HG02938 (cell line): Measurements from ENCODE around the gene CACNB2.
A peak's percentile ranks its signal among the peaks of the same experiment; 100 is the strongest.

Experiments
- ATAC-seq: cut with Tn5 transposase; IDR thresholded peaks from one replicate; pipeline ENCODE4 v1.9.1; 2021; ENCODE audit warnings: mild to moderate bottlenecking, moderate library complexity; ENCODE audit not compliant: unreplicated experiment

Gene CACNB2

GRCh38 chr10:18328941-18329340 is 188.7 kb downstream of the CACNB2 start:
- no peak for ATAC-seq

- ATAC-seq: no peak
Measured at GRCh38 chr10:18332048-18332447, 191.8 kb downstream of the CACNB2 start.

DNA sequence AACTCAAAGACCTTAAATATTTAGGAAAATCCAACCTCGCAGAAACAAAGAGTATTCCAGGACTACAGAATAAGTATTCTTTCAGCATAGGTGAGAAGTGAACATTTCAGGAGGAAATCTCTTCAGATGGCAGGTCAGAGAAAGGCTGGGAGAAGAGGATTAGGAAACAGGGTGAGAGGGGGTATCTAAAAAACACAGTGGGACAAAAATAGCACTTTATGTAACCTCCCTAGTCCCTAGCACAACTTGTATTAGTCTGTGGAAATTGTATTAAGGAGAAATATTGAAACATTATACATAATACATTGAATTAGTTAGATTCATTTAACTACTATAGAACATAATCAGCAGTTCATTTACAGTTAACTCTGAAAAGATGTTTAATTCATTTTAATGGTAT is 192.3 kb downstream of the CACNB2 start:
- no peak for ATAC-seq

GRCh38 chr10:18333621-18334020 is 193.4 kb downstream of the CACNB2 start:
- ATAC-seq: no peak

DNA sequence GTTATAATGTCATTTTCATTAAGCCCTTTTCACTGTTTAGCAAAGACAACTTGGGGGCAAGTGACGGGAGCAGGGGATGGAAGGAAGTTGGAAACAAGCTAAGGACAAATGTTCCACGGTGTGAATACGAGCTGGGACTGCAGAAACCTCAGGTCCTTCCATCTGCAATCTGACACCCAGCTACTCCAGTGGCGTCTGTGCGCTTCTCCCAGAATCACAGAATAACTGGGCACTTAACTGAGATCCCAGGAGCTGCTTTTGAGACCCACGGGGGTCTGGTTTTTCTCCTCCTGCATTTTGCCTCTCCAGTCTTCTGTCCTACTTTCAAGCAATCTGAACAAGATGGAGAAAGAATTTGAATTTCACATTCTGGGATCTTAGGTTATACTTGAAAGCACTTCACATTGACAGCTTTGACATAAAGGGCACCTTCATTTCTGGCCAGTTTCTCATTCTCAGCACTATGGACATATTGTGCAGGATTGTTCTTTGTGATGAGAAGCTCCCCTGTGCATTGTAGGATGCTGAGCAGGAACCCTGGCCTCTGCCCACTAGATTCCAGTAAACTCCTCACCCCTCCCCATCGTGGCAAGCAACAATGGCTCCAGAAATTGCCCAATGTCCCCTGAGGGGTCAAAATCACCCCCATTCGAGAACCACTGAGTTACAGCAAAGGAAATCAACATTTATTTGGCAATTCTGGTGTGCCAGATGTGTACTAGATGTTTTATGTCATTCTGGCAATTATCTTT is 194.1 kb downstream of the CACNB2 start:
- ATAC-seq: no peak

- no peak for ATAC-seq
Measured at GRCh38 chr10:18340496-18341051, 200.3 kb downstream of the CACNB2 start.

GRCh38 chr10:18341055-18341454 is 200.8 kb downstream of the CACNB2 start:
- ATAC-seq: no peak

GRCh38 chr10:18343573-18343972 is 203.3 kb downstream of the CACNB2 start:
- no peak for ATAC-seq

GRCh38 chr10:18345308-18345707 is 205.1 kb downstream of the CACNB2 start:
- ATAC-seq: no peak

DNA sequence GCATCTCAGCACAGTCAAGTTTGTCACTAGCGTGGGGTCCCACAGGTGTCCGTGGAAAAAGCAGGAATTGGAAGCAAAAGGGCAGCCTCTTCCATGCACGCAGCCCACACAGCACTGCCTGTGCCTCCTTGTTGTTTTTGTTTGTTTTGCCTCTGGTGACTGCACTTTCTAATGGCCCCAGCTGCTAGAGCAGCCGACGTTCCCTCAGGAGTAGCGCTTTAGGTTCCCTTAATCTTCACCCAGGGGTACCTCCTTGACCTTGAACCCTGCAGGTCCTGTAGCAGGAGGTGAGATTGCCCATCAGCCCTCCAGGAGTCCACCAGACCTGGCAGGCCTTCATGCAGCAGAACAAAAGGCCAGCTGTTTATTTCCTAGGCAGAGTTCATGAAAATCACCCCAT is 210.1 kb downstream of the CACNB2 start:
- no peak for ATAC-seq

DNA sequence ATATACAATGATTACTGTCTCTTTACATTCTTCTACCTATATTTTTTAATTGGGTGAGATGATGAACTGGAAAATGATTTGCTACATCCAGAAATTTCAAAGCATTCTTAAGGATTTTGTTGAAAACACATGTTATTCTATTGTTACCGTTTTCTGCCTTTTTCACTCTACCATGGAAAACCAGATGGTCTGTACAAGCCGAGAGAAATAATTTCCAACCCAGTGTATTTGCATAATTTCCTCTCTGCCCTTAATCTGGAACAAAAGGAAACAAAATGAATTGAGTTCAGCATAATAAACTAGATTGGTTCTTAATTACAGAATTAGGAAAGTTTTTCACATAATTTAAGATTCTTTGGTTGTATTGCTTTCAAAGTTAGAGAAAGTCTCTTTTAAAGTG is 211.2 kb downstream of the CACNB2 start:
- ATAC-seq: no peak

GRCh38 chr10:18352175-18352574 is 212.0 kb downstream of the CACNB2 start:
- ATAC-seq: no peak

DNA sequence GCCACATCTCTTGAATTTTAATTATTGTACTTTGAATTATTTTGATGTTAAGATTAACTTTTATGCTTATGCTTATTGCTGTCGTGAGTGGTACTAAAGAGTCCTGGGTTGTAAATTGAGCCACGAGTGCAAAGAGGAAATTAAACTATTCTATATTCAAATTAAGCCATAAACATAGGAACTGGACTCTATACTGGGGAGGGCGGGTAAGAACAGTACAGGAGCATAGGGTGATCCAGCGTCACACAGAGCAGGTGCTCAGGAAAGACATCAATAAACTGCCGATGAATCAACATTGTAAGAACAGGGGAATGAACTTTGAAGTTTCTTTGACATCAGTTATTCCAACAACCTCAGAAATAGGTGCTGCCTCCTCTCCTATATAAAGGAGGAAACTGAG is 219.6 kb downstream of the CACNB2 start:
- no peak for ATAC-seq

DNA sequence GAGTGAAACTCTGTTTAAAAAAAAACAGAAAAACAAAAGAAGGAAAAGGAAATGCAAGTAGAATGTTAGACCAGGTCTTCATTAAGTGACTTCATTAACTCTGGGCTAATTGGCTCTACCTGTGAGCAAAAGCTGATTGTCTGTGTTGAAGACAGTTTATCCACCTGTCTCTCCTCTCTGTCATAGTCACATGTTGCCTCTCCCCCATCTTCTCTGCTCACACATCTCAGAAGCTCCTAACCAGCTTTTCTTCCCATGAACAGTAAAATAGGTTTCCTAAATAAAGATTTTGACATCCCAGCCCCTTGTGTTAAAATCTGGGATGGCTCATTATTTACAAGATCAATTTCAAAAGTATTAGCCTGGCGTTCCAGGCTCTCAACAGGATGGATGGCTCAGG is 222.7 kb downstream of the CACNB2 start:
- no peak for ATAC-seq

DNA sequence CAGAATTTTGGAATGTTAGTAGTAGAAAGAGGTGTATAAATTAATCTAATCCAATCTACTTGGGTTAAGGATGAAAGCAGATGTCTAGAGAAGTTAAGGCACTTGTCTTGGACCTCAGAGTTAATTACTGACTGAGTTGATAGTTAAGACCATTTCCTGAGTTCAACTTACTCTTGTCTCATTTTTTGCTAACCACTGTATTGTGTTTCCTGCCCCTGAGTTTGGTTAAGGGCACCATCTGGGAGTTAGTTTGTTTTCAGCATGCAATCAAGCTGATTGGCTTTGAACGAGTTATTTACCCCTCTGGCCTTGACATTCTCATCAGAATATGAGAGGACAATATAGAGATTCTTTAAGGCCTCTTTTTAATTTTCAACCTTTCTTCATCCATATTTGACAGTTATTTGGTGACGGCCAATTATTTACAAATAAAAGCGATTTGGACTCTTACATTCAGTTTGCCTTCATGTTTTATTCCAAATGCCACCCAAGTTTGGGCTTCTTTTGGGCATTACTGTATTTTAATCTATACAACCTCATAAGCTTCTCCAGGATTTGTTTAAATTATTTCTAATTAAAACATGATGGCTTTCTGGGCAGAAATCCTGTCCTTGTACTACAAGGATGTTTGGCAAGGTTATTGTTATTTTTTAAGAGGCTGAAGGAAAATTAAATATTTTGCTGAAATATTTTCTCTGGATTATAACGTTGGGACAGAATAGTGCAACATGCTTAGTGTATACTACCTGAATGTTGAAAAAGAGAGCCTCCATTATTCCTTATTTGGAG is 225.0 kb downstream of the CACNB2 start:
- peak; percentile 93 for ATAC-seq

DNA sequence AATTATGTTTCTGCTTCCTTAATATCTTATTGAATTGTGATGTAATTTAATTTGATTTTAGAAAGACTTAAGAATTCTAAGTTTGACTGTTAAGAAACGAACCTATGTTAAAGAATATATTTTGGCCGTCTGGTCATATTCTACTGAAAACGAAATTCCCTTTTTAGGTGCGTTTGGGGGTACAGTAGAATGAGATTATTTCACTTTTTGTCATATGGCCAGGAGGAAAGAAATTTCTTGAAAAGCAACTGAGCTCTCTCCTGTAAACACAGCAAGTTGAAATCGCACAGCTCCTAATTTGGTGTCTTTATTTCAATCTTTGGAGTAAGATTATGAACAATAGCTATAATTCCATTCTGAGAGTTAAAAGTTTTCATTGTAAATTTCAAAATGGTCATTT is 227.6 kb downstream of the CACNB2 start:
- no peak for ATAC-seq

DNA sequence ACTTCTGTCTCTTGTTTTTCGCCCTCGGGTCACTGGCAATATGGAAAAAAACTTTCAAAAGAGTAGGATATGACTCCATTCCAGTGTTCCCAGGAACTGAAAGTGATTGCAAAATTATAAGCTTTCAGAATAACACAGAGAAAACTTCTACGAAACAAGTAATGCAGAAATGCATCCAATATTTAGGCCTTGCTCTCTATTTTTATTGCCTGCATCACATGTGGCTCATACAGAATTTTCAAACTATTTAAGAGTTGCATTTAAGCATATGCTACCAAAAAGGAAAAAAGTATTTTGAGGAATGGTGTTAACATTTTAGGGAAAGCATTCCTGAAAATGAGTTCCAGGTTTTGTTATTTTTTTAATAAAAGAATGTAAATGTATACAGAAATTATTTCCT is 228.0 kb downstream of the CACNB2 start:
- no peak for ATAC-seq

DNA sequence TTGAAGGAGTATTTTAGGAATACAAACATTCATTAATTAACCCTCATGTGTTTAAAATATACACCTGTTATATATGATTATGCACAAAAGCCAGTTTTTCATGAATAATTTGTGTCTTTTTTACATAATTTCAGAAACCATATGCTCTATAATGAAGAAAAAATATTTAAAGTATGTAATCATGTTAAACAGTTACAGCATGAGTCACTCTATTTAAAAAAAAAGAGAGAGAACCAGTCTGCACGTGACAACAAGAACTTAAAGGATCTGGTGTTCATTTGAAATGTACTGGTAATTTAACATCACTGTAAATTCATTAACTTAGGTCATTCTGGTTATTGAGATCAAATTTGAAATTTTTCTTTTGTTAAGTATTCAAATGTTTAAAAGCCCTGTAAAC is 228.5 kb downstream of the CACNB2 start:
- ATAC-seq: no peak

DNA sequence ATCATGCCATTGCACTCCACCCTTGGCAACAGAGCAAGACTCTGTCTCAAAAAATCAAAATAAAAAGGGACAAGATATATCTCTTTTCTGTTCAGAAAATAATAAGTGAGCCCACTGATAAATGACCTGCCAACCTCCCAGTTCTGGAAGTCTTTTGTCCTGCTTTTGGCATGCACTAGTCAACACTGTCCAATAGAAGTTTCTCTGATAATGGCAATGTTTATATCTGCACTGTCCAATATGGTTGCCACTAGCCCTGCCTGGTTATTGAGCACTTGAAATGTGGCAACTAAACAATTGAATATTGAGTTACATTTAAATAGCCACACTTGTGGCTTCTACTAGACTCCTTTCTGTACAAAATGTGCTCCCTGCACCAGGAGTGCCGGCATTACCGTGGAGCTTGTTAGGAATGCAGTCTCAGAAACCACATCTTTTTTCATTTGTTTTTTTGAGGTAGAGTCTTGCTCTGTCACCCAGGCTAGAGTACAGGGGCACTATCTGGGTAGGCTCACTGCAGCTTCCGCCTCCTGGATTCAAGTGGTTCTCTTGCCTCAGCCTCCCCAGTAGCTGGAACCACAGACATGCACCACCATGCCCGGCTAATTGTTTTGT is 229.7 kb downstream of the CACNB2 start:
- no peak for ATAC-seq

- no peak for ATAC-seq
Measured at GRCh38 chr10:18376650-18377049, 236.4 kb downstream of the CACNB2 start.

DNA sequence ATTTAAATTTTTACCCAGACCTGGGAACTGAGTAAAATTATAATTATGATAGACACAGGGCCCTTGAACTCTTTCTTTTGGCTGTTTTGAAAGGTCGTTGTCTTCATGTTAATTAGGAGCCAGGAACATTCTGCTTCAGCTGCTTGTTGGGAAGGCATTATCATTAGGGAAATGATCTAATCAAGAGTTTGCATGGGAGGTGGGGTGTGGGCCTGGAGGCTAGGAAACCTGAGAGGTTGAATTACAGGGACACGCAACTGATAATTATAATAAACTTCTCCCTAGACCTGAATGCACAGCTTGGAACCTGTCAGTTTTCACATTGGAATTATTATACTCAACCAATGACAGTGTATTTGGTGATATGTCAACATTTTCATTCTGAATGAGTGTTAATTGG is 237.7 kb downstream of the CACNB2 start:
- no peak for ATAC-seq

DNA sequence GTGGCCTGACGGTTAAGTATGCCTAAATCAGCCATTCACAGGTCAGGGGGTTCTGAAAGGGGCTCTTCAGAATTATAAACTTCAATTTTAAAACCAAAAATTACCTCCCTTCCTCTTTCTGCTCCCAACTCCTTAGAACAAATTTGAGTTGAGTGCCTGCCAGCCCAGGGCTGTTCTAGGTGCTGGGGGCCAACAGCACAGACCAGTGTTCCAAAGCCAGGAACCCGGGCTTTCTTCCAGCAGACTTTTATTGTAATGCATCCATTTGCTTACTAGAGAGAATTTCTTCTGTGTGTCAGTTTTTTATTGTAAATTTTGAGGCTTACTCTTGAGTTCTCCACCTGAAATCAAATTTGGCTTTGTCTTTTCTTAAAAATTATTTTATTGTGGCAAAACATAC is 238.5 kb downstream of the CACNB2 start:
- no peak for ATAC-seq
